SKM-1 (cell line): Measurements from ENCODE around the gene ADAMTS5.

Source experiments
- DNase-seq: peaks from one replicate; lab custom pipeline; 2025; ENCODE audit not compliant: unreplicated experiment; lab: John Stamatoyannopoulos, UW

Gene ADAMTS5

GRCh38 chr21:26967062-26967913, at the start of gene ADAMTS5:
Gene ADAMTS5, minus strand, starts transcription at chr21:26967088. Its CDS starts 697 bp downstream, at chr21:26966391.
- peak; percentile 85 for DNase-seq

GRCh38 chr21:27001526-27001925, 34.6 kb upstream of the ADAMTS5 start:
- DNase-seq: no peak

DNA sequence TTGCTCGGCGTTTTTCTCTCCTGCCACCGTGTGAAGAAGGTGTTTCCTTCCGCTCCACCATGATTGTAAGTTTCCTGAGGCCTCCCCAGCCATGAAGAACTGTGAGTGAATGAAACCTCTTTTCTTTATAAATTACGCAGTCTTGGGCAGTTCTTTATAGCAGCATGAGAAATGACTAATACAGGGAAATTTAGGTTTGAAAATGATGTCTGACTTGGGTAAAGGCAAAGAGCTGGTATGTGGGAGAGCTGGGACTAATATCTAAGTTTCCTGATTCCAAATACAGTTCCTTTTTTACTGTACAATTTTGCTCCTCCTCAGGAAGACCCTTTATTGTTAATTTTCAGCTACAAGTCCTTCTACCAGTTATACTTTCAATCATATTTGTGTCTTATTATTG, 16.7 kb upstream of the ADAMTS5 start:
- no peak for DNase-seq

DNA sequence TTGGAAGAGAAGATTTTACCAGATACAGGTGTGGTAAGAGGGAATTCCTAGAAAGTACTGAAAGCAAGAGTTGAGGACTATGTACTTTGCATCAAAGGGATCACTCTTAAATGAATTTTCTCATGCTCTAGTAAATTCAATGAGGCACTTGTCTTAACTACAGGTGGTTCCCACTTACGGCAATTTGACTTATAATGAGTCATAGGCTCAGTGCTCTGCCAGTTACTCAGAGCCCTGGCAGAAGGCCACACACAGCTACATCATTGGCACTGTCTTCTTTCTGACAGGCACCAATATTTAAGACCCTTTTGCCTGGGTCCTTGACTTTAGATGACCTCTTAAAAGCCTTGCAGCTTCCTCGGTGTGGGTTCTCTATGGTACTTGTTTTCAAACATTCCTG, 15.9 kb upstream of the ADAMTS5 start:
- DNase-seq: no peak

GRCh38 chr21:26977746-26978145, 10.9 kb upstream of the ADAMTS5 start:
- no peak for DNase-seq

DNA sequence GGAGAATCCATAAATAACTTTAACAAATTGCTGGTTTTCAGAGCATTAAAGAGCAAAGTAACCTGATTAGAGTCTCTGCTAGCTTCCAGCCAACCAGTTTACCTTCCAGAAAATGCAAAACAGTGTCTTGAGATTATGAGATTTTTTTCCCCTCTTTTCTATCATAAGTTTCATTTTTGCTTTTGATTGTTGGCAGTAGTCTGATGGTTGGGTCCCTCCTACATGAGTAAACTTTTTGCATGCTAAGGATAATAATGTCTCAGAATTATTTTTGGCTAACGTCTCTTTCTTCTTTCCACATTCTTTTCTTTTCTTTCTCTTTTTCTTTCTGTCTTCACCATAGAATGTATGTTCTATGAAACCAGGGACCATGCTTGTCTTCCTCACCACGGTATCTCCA, 6.3 kb upstream of the ADAMTS5 start:
- DNase-seq: no peak

DNA sequence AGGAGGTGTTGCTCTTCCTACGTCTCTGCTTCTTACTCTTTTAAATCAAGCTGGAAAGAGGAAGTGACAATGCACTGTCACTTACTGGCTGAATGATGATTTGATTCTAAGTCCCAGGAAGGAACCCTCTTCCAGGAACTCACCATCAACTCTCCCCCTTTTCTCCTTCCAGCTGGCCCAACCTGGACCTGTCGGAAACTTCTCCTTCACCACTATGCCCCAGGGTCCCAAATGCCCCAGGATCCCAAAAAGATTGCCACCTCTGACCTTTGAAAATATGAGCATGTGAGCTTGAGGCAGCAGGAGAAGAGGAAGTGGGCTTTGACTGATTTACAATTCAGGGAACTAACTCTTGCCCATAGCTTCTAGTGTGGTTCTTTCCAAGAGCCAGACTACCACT, 5.3 kb upstream of the ADAMTS5 start:
- peak; percentile 79 for DNase-seq

- DNase-seq: no peak
Measured at GRCh38 chr21:26969971-26970725, 3.3 kb upstream of the ADAMTS5 start.

GRCh38 chr21:26966649-26967061, 233 bp downstream of the ADAMTS5 start:
- DNase-seq: no peak

DNA sequence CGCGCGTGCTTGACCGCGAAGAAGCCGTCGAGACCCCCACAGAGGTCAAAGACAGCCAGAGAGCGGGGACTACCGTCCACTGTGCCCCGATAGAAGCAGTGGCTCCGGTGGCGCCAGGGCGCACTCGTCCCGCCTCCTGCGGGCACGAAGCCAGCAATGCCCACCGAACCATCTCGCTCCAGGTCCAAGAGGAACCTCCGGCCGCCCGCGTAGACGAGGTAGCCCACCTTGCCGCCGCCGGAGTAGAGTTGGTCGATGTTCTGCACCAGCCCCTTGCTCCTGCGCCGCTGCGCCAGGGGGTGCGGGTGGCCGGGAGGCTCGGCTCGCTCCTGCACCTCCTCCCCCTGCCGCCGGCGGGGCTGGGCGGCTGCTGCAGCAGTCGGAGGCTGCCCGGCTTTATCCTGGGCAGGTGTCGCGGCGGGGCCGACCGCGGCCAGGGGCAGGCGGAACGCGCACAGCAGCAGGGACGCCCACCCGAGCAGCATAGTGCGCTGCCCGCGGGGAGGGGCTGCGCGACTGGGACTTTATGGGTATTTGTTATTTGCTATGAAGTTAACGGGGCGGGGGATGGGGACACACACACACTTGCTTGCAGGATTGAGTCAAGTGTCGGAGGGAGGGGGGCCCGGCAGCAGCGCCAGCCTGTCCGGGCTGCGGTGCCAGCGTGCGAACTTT, 844 bp downstream of the ADAMTS5 start:
- no peak for DNase-seq

GRCh38 chr21:26965040-26965906, 1.6 kb downstream of the ADAMTS5 start:
- DNase-seq: no peak

- no peak for DNase-seq
Measured at GRCh38 chr21:26964170-26964778, 2.6 kb downstream of the ADAMTS5 start.

- no peak for DNase-seq
Measured at GRCh38 chr21:26962621-26963181, 4.2 kb downstream of the ADAMTS5 start.

DNA sequence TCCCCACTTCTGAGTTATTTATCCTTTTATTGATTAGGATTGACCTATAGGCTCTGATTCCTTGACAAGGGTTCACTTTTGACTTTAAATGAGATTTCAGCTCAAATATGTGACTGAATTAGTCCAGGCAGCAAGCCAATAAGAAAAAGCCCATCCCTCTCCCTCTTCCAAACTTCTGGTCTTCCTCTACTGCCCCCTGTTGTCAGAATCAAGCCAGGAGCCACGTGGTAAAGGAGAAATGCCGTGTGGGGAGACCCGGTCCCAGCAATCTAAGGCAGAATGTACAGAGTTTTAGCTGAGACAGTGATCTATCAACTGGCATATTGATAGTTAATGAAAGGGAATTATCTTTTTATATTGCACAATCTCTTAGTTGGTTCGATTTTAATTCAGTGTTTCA, 5.2 kb downstream of the ADAMTS5 start:
- DNase-seq: no peak

DNA sequence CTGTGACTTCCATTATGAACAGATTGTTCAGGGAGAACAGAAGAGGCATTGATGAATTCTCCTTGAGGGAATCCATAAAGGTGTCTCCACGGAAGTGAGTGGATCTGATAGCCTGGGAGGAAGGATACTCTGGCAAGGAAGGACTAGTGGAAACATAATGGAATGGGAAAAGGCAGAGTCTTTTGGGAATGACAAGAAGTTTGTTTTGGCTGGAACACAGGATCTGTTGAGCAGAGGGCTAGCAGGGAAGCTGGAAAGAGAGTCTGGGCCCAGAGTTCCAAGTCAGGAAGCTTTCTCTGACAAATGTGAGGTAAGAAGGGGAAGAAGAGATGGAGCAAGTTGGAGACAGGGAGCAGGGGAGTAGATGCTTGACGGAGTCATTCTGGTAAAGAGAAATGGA, 8.1 kb downstream of the ADAMTS5 start:
- DNase-seq: no peak

DNA sequence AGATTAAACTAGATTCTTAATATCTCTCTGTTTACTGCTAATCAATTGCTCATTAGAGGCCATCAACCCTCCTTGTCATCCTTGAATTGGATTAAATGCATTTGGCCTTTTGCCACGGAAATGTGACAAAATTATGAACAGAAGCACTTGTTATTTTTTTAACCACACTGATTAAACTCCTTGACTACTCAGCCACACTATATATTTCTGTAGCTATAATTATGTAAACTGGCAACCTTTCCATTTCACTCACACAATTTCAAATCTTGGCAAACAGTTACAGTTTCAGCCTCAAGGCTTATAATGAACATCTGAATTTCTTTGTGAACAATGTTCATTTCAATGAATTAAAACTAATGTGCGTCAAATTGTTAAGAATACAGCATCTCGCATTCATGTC, 10.1 kb downstream of the ADAMTS5 start:
- no peak for DNase-seq

GRCh38 chr21:26956216-26956615, 10.7 kb downstream of the ADAMTS5 start:
- DNase-seq: no peak

DNA sequence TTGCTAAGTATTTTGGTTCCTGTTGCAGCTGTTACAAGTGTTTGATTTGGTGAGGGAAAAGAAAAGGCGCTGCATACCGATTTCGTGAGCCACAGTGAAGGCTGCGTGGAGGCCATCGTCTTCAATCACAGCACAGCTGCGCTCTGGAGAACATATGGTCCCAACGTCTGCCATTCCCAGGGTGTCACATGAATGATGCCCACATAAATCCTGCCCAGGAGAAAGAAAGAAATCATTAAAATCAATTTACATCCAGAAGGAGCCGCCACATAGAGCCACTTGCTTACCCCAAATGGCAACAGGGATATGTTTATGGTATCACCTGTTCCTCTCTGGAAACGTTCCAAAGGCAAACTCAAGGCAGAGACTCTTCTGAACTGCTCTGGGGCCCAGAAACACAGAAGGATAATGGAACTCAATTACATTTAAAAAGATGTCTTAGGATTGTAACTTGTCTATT, 12.2 kb downstream of the ADAMTS5 start:
- no peak for DNase-seq

DNA sequence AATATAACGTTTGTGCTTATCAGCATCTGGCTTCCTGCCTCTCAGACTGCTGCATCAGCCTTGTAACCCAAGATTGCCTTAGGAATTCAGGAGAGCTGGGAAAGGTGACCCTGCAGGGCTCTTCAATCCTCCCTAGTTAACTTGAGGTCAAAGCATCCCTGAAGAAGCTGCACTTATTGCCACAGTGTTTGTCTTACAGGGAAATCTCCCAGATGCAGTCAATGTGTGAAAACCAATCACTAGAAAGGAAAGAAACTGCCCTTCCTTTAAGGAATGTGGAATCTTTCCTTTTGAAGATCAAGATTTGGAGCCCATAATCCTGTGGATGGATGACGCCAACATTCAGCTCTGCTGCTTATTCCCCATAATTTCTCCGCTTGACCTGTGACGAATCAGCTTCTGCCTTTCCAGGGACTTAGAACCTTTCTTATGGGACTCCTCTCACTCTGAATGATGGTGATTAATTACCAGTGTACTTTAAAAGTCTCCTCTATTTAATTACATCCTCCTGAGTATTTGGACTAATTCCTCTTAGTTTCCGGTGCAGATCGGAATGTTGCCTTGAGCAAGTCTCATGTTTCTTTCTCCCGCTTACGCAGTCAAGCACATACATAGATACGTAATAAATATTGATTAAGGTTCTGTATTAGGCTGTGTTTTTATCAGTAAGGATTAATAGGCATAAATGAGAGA, 14.4 kb downstream of the ADAMTS5 start:
- no peak for DNase-seq
